IMR-90 (cell line): ENCODE measurements around the gene FAM43B. TPM values are rescaled to one million over a fixed set of nuclear protein-coding genes. Genes with fewer than 3 reads are reported as not detected.
"Not testable (repeated sequence)": the region's sequence is repeated elsewhere in the genome, so short reads cannot be mapped to it uniquely, and the experiment has no call there.

Experiments used
- ATAC-seq: fragments of 200-7000 bp; cut with Tn5 transposase; 2 replicates; pipeline ENCODE4 v1.9.1; 2020; ENCODE audit warnings: low read depth, mild to moderate bottlenecking, moderate library complexity
- BruUV-seq: library from RNA; stranded (reverse); fragments of 400-500 nt; replicated peaks from 2 replicates; lab custom pipeline; 2021; lab: Mats Ljungman, UMichigan
- CTCF ChIA-PET: fragments of 300-600 bp; formaldehyde crosslinking; extraction: SDS; loops from one replicate; lab custom pipeline; 2021; ENCODE audit warnings: antibody characterized with exemption; lab: Yijun Ruan, JAX
- POLR2A ChIA-PET: fragments of 300-600 bp; sonication (Branson Sonifier 250); formaldehyde crosslinking; loops from one replicate; lab custom pipeline; 2022; ENCODE audit warnings: antibody characterized with exemption; ENCODE audit not compliant: unreplicated experiment; lab: Charles Lee
- DNase-seq: peaks from one replicate; pipeline ENCODE4 v3.0.0; 2013
- H2AFZ ChIP-seq: replicated peaks from 2 replicates; pipeline ENCODE3; 2013; ENCODE audit warnings: low read length, mild to moderate bottlenecking; ENCODE audit not compliant: poor library complexity
- H2AK5ac ChIP-seq: 2 replicates; pipeline ENCODE4 v1.6.1; 2013; ENCODE audit warnings: low read depth, low read length, inconsistent platforms
- H2AK9ac ChIP-seq: replicated peaks from 2 replicates; pipeline ENCODE3; 2013; ENCODE audit warnings: mild to moderate bottlenecking, low read depth, low read length, moderate library complexity; ENCODE audit not compliant: poor library complexity
- H2BK120ac ChIP-seq: 2 replicates; pipeline ENCODE4 v1.6.1; 2013; ENCODE audit warnings: low read depth, low read length, inconsistent platforms
- H2BK15ac ChIP-seq: 3 replicates; pipeline ENCODE4 v1.6.1; 2013; ENCODE audit warnings: low read depth, low read length, inconsistent platforms
- H2BK20ac ChIP-seq: 2 replicates; pipeline ENCODE4 v1.6.1; 2013; ENCODE audit warnings: low read depth, mild to moderate bottlenecking, inconsistent platforms, low read length, moderate library complexity
- H2BK5ac ChIP-seq: 2 replicates; pipeline ENCODE4 v1.6.1; 2013; ENCODE audit warnings: mild to moderate bottlenecking, low read depth, low read length, inconsistent platforms; ENCODE audit not compliant: poor library complexity, severe bottlenecking
- H3K14ac ChIP-seq: replicated peaks from 2 replicates; pipeline ENCODE4 v1.6.1; 2013; ENCODE audit warnings: low read depth, low read length, inconsistent platforms
- H3K18ac ChIP-seq: 2 replicates; pipeline ENCODE4 v1.6.1; 2013; ENCODE audit warnings: low read depth, low read length, control low read depth
- H3K23ac ChIP-seq: 2 replicates; pipeline ENCODE4 v1.6.1; 2013; ENCODE audit warnings: low read depth, low read length, inconsistent platforms
- H3K27ac ChIP-seq: 2 replicates; pipeline ENCODE4 v1.5.1; 2013; ENCODE audit warnings: mild to moderate bottlenecking, control low read depth, low read length; ENCODE audit not compliant: insufficient read depth
- H3K27me3 ChIP-seq: 2 replicates; pipeline ENCODE4 v1.6.1; 2013; ENCODE audit warnings: low read length; ENCODE audit not compliant: control insufficient read depth, insufficient read depth
- H3K36me3 ChIP-seq: 2 replicates; pipeline ENCODE4 v1.6.1; 2013; ENCODE audit warnings: low read length, mixed read lengths; ENCODE audit not compliant: control insufficient read depth, insufficient read depth
- H3K4ac ChIP-seq: 2 replicates; pipeline ENCODE4 v1.6.1; 2013; ENCODE audit warnings: low read depth, low read length, inconsistent platforms
- H3K4me1 ChIP-seq: 2 replicates; pipeline ENCODE4 v1.6.1; 2013; ENCODE audit warnings: low read length, mixed read lengths; ENCODE audit not compliant: control insufficient read depth, insufficient read depth
- H3K4me2 ChIP-seq: 2 replicates; pipeline ENCODE4 v1.6.1; 2013; ENCODE audit warnings: low read depth, mild to moderate bottlenecking, control low read depth, low read length, moderate library complexity
- H3K4me3 ChIP-seq: 2 replicates; pipeline ENCODE4 v1.5.1; 2013; ENCODE audit warnings: low read depth, mild to moderate bottlenecking, control low read depth, low read length, moderate library complexity; ENCODE audit not compliant: insufficient read depth
- H3K56ac ChIP-seq: 2 replicates; pipeline ENCODE4 v1.6.1; 2013; ENCODE audit warnings: low read length, inconsistent platforms; ENCODE audit not compliant: insufficient read depth; ENCODE audit errors: extremely low read depth
- H3K79me1 ChIP-seq, 2 experiments: 2 replicates each; pipeline ENCODE4 v1.6.1; 2013; ENCODE audit warnings: low read length in 2 of 2, inconsistent platforms in 1 of 2, low read depth in 1 of 2
- H3K9ac ChIP-seq: 2 replicates; pipeline ENCODE4 v1.6.1; 2013; ENCODE audit warnings: low read depth, low read length, control low read depth
- H3K9me1 ChIP-seq: 2 replicates; pipeline ENCODE4 v1.6.1; 2013; ENCODE audit warnings: low read length, inconsistent platforms; ENCODE audit not compliant: insufficient read depth
- H3K9me3 ChIP-seq: 2 replicates; pipeline ENCODE4 v1.6.1; 2013; ENCODE audit warnings: low read length; ENCODE audit not compliant: control insufficient read depth, insufficient read depth
- H4K20me1 ChIP-seq: 2 replicates; pipeline ENCODE4 v1.6.1; 2013; ENCODE audit warnings: low read length, inconsistent platforms; ENCODE audit not compliant: insufficient read depth
- H4K5ac ChIP-seq: 2 replicates; pipeline ENCODE4 v1.6.1; 2013; ENCODE audit warnings: mild to moderate bottlenecking, low read depth, low read length, control low read depth
- H4K8ac ChIP-seq, 2 experiments: 2 replicates each; pipeline ENCODE4 v1.6.1; 2013; ENCODE audit warnings: low read depth in 2 of 2, low read length in 2 of 2, control low read depth in 1 of 2, inconsistent platforms in 1 of 2
- H4K91ac ChIP-seq: 2 replicates; pipeline ENCODE4 v1.6.1; 2013; ENCODE audit warnings: low read depth, low read length, inconsistent platforms; ENCODE audit not compliant: insufficient read depth
- FOS ChIP-seq: fragments of 150-350 bp; IDR thresholded peaks from 2 replicates; pipeline ENCODE4 v1.6.1; 2016; ENCODE audit warnings: low read depth, low read length
- WGBS, 2 experiments: methylation state at CpG; one replicate each; pipeline versions ENCODE4 v1.1.5 to v1.1.7; 2013; ENCODE audit warnings: missing lambda C conversion rate in 2 of 2; ENCODE audit not compliant: insufficient read length in 1 of 2; ENCODE audit errors: extremely low coverage in 2 of 2; 5-methylcytosine and 5-hydroxymethylcytosine counted together
- dilution Hi-C: fragments of 300-500 bp; cut with HindIII; formaldehyde crosslinking; loops from one replicate; pipeline ENCODE4 v1.14.3; 2018; ENCODE audit warnings: low sequenced_read_pairs; ENCODE audit not compliant: unreplicated experiment
- in situ Hi-C: fragments of 300-500 bp; cut with MboI; formaldehyde crosslinking; loops from 3 replicates; pipeline ENCODE4 v1.14.3; 2019; ENCODE audit warnings: low sequenced_read_pairs, inconsistent platforms, mixed read lengths
- intact Hi-C: fragments of 100-400 bp; cut with micrococcal nuclease; formaldehyde crosslinking; loops from 2 replicates; pipeline ENCODE4 v1.10.0; 2022
- polyA plus RNA-seq, 3 experiments: library from polyadenylated mRNA; depleted of rRNA; stranded (reverse); fragments of >200 nt; gene quantifications; 2 replicates each; pipeline ENCODE4 v1.2.3, GENCODE V29; 2012; ENCODE audit warnings: low replicate concordance in 1 of 3
- total RNA-seq: library from RNA; depleted of rRNA; stranded (reverse); fragments of >200 nt; gene quantifications from 2 replicates; pipeline ENCODE4 v1.2.3, GENCODE V29; 2012
- TF ChIP-seq, protein P1 (sequence below): conservative IDR thresholded peaks from 2 replicates; pipeline ENCODE4 v1.5.1; 2012; ENCODE audit warnings: mild to moderate bottlenecking, low read depth, low read length, improper control_type of control experiment

Gene FAM43B
- total and polyA plus RNA-seq, 2 of the 4 experiments (the other 2 are of a cell fraction): 0.05 TPM; not detected in 1

DNA sequence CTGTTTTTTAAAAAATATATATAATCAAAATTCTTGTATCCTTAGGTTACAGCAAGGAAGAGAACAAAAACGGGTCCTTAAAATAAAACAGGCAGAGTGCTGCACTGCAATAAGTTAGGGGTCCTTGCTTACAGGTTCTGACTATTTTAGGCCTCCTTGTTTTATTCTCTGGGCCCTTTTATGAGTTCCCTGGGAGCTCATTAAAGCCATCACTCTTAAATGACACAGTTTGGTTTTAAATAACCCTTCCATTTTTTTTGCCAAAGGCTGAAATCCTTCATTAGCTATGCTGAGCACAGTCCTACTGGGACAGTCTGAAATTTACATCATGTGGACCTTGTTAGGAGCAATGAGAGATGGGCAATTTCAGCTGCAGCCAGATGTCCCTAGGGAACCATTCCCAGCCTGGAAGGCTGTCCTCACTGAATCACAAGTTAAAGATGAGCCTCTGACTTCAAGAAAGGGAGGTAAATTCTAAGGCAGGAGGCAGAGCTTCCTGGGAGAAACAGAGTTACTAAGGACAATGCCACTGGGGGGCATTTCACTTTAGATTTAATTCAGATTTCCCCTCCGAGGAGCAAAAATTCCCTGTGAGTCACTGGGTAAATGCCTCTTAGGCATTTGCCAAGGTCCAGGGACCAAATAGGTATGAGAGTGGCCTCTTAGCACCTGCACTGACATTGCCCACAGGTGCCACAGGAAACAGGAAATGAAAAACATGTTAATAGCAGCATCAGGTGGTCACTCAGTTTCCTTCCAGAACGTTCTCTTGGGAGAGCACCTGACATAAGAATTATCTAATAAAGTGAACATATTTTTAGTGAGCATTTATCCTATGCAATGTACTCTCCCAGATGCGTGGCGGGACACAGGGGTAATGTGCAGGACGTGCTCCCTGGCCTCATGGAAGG lies 40.6 kb upstream of the FAM43B start:
- H2BK20ac ChIP-seq: no peak overlapping the region
- H3K4me1 ChIP-seq: peaks cover 3% of the 10 kb centered on the region
- no peaks in the 10 kb centered on the region for H3K9me1 ChIP-seq
- dilution Hi-C loops (no loop called here), in situ Hi-C loops (no loop called here), intact Hi-C loops (no loop called here)
- no peak overlapping the region for H2AFZ ChIP-seq
- POLR2A ChIA-PET: no interaction called here
- no peak overlapping the region for H3K14ac ChIP-seq
- CTCF ChIA-PET: no interaction called here
- H3K36me3 ChIP-seq: no peaks in the 10 kb centered on the region
- H2BK15ac ChIP-seq: no peak overlapping the region
- no peak overlapping the region for H3K18ac ChIP-seq
- no peak overlapping the region for H2BK120ac ChIP-seq
- H3K56ac ChIP-seq: no peak overlapping the region
- no peak for DNase-seq
- peaks cover 15% of the 10 kb centered on the region for H3K27me3 ChIP-seq
- no peak overlapping the region for H3K23ac ChIP-seq
- no peak overlapping the region for H2BK5ac ChIP-seq
- no peak overlapping the region for H4K5ac ChIP-seq
- BruUV-seq: no TSS peak
- no peak overlapping the region for H4K8ac ChIP-seq
- H3K9ac ChIP-seq: no peak overlapping the region
- no peak overlapping the region for H3K4ac ChIP-seq
- no peak overlapping the region for H3K27ac ChIP-seq
- ATAC-seq: no peak
- no peaks in the 10 kb centered on the region for H4K20me1 ChIP-seq
- H3K4me3 ChIP-seq: no peak overlapping the region
- no peaks in the 10 kb centered on the region for H3K9me3 ChIP-seq
- H2AK5ac ChIP-seq: no peak overlapping the region
- no peak overlapping the region for H2AK9ac ChIP-seq
- TF ChIP-seq FOS: no peak
- TF ChIP-seq, protein P1, sequence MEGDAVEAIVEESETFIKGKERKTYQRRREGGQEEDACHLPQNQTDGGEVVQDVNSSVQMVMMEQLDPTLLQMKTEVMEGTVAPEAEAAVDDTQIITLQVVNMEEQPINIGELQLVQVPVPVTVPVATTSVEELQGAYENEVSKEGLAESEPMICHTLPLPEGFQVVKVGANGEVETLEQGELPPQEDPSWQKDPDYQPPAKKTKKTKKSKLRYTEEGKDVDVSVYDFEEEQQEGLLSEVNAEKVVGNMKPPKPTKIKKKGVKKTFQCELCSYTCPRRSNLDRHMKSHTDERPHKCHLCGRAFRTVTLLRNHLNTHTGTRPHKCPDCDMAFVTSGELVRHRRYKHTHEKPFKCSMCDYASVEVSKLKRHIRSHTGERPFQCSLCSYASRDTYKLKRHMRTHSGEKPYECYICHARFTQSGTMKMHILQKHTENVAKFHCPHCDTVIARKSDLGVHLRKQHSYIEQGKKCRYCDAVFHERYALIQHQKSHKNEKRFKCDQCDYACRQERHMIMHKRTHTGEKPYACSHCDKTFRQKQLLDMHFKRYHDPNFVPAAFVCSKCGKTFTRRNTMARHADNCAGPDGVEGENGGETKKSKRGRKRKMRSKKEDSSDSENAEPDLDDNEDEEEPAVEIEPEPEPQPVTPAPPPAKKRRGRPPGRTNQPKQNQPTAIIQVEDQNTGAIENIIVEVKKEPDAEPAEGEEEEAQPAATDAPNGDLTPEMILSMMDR: no peak
- H3K79me1 ChIP-seq: peaks cover 9 to 11% of the 10 kb centered on the region in 2 experiments
- H4K91ac ChIP-seq: no peak overlapping the region
- no peak overlapping the region for H3K4me2 ChIP-seq
- no CpG with 5 or more reads among the region's 6 CpGs for WGBS, 2 experiments

GRCh38 chr1:20519609-20520262 lies 32.6 kb upstream of the FAM43B start:
- H2BK120ac ChIP-seq, H4K91ac ChIP-seq, H2BK15ac ChIP-seq, H2AK5ac ChIP-seq, H3K9me3 ChIP-seq, CTCF ChIA-PET, H3K4me1 ChIP-seq, POLR2A ChIA-PET, H3K4ac ChIP-seq, H2BK5ac ChIP-seq, H4K5ac ChIP-seq, dilution Hi-C loops, H3K56ac ChIP-seq, H3K23ac ChIP-seq, H3K9ac ChIP-seq, H3K36me3 ChIP-seq, H4K20me1 ChIP-seq, ATAC-seq, H3K27me3 ChIP-seq, DNase-seq, H2BK20ac ChIP-seq, H2AFZ ChIP-seq, H3K14ac ChIP-seq, H4K8ac ChIP-seq, H2AK9ac ChIP-seq, H3K4me2 ChIP-seq, BruUV-seq, H3K4me3 ChIP-seq, H3K79me1 ChIP-seq, H3K27ac ChIP-seq, H3K9me1 ChIP-seq, H3K18ac ChIP-seq: not testable (repeated sequence)
- WGBS, 2 experiments: 20% methylated on average over 1 of the region's 7 CpGs; no CpG with 5 or more reads in 1 of the 2 experiments
- intact Hi-C loops (loop anchor here (10.0 kb wide), 1 partner anchor 675 kb away; no protein-coding TSS in a partner anchor), in situ Hi-C loops (loop anchor here (5.0 kb wide), 1 partner anchor 118 kb away; no protein-coding TSS in a partner anchor)
